Neural cell (in vitro differentiated cells): ENCODE data around the gene SLC5A2.

Source experiments
- EP300 ChIP-seq: fragments of 450-650 bp; conservative IDR thresholded peaks from 2 replicates; pipeline ENCODE4 v1.6.1; 2014; ENCODE audit warnings: antibody characterized with exemption, mild to moderate bottlenecking, moderate library complexity; ENCODE audit not compliant: poor library complexity, severe bottlenecking
- EZH2 ChIP-seq: fragments of 200-600, 300-800 bp; shearing (Covaris generic), sonication (generic); IDR thresholded peaks from 2 replicates; pipeline ENCODE4 v1.6.1; 2014; ENCODE audit warnings: antibody characterized with exemption, low read length, borderline replicate concordance, mild to moderate bottlenecking; ENCODE audit not compliant: insufficient read depth, poor library complexity, severe bottlenecking
- MXI1 ChIP-seq: fragments of 450-650 bp; conservative IDR thresholded peaks from 2 replicates; pipeline ENCODE4 v1.6.1; 2014; ENCODE audit warnings: antibody characterized with exemption, mild to moderate bottlenecking; ENCODE audit not compliant: poor library complexity, severe bottlenecking
- POLR2AphosphoS5 ChIP-seq: IDR thresholded peaks from 2 replicates; pipeline ENCODE4 v1.6.1; 2012
- RAD21 ChIP-seq: fragments of 450-650 bp; conservative IDR thresholded peaks from 2 replicates; pipeline ENCODE4 v1.6.1; 2014; ENCODE audit warnings: antibody characterized with exemption, mild to moderate bottlenecking, moderate library complexity
- SMC3 ChIP-seq: fragments of 450-650 bp; conservative IDR thresholded peaks from 2 replicates; pipeline ENCODE4 v1.6.1; 2014; ENCODE audit warnings: antibody characterized with exemption, mild to moderate bottlenecking, moderate library complexity; ENCODE audit not compliant: poor library complexity
- TAF1 ChIP-seq: IDR thresholded peaks from 2 replicates; pipeline ENCODE4 v1.6.1; 2012; ENCODE audit warnings: low read depth
- TF ChIP-seq, protein P1 (sequence below): fragments of 450-650 bp; IDR thresholded peaks from 2 replicates; pipeline ENCODE4 v1.5.1; 2014; ENCODE audit warnings: antibody characterized with exemption, mild to moderate bottlenecking, moderate library complexity; ENCODE audit not compliant: poor library complexity, severe bottlenecking
- TF ChIP-seq, protein P2 (sequence below): IDR thresholded peaks from 2 replicates; pipeline ENCODE4 v1.6.1; 2012; ENCODE audit warnings: borderline replicate concordance

DNA sequence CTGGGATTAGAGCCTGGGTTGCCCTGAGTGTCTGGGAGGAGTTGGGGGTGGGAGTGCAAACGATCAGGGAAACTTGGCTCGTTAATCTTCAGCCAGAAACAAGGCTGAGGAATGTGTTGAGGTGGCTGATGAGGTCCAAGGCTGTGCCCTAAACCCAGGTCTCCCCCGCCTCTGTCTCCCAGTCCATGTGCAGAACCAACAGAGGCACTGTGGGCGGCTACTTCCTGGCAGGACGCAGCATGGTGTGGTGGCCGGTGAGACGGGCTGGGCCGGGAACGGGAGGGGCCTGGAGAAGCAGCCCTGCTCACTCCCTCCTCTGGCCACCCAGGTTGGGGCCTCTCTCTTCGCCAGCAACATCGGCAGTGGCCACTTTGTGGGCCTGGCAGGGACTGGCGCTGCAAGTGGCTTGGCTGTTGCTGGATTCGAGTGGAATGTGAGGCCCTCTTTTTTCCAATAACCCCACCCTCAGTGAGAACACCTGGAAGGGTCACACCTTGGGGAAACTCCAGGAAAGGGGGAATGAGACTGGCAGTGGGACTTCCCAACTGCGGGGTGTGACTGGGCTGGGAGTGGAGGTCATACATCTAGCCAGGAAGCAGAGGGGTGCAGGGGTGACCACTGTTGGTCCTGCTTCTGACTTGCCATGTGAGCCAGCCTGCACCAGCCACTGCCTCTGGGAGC, 1.7 kb downstream of the SLC5A2 start:
- TF ChIP-seq, protein P1, sequence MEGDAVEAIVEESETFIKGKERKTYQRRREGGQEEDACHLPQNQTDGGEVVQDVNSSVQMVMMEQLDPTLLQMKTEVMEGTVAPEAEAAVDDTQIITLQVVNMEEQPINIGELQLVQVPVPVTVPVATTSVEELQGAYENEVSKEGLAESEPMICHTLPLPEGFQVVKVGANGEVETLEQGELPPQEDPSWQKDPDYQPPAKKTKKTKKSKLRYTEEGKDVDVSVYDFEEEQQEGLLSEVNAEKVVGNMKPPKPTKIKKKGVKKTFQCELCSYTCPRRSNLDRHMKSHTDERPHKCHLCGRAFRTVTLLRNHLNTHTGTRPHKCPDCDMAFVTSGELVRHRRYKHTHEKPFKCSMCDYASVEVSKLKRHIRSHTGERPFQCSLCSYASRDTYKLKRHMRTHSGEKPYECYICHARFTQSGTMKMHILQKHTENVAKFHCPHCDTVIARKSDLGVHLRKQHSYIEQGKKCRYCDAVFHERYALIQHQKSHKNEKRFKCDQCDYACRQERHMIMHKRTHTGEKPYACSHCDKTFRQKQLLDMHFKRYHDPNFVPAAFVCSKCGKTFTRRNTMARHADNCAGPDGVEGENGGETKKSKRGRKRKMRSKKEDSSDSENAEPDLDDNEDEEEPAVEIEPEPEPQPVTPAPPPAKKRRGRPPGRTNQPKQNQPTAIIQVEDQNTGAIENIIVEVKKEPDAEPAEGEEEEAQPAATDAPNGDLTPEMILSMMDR, result no peak
- no peak for TF ChIP-seq RAD21
- no peak for TF ChIP-seq EP300
- no peak for TF ChIP-seq POLR2AphosphoS5
- TF ChIP-seq, protein P2, sequence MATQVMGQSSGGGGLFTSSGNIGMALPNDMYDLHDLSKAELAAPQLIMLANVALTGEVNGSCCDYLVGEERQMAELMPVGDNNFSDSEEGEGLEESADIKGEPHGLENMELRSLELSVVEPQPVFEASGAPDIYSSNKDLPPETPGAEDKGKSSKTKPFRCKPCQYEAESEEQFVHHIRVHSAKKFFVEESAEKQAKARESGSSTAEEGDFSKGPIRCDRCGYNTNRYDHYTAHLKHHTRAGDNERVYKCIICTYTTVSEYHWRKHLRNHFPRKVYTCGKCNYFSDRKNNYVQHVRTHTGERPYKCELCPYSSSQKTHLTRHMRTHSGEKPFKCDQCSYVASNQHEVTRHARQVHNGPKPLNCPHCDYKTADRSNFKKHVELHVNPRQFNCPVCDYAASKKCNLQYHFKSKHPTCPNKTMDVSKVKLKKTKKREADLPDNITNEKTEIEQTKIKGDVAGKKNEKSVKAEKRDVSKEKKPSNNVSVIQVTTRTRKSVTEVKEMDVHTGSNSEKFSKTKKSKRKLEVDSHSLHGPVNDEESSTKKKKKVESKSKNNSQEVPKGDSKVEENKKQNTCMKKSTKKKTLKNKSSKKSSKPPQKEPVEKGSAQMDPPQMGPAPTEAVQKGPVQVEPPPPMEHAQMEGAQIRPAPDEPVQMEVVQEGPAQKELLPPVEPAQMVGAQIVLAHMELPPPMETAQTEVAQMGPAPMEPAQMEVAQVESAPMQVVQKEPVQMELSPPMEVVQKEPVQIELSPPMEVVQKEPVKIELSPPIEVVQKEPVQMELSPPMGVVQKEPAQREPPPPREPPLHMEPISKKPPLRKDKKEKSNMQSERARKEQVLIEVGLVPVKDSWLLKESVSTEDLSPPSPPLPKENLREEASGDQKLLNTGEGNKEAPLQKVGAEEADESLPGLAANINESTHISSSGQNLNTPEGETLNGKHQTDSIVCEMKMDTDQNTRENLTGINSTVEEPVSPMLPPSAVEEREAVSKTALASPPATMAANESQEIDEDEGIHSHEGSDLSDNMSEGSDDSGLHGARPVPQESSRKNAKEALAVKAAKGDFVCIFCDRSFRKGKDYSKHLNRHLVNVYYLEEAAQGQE, result no peak
- TF ChIP-seq EZH2, result no peak
- TF ChIP-seq SMC3, result no peak
- TF ChIP-seq TAF1, result no peak
- no peak for TF ChIP-seq MXI1
